ENCODE data around the gene TMED1. TPM values are rescaled to one million over a fixed set of nuclear protein-coding genes. Genes with fewer than 3 reads are reported as not detected.

Gene TMED1
- total RNA-seq, 4 donors from 2014 or later: 8.9 to 26.2 (median 20.4) TPM

DNA sequence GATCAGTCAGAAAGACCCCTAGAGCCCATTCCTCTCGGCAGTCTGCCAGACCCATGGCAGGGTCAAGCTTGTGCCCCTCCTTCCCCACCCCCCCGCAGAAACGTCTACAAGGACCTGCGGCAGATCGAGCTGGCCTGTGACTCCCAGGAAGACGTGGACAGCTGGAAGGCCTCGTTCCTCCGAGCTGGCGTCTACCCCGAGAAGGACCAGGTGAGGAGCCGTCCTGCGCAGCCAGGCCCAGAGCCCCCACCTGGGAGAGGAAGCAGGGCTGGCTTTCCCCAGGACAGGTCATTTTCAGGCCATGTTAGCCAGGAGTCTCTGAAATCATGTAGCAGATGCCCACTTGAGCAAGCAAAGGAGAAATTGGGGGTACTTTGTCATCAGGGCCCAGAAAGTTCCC lies 12.3 kb downstream of the TMED1 start:
- TF ChIP-seq, protein P1, sequence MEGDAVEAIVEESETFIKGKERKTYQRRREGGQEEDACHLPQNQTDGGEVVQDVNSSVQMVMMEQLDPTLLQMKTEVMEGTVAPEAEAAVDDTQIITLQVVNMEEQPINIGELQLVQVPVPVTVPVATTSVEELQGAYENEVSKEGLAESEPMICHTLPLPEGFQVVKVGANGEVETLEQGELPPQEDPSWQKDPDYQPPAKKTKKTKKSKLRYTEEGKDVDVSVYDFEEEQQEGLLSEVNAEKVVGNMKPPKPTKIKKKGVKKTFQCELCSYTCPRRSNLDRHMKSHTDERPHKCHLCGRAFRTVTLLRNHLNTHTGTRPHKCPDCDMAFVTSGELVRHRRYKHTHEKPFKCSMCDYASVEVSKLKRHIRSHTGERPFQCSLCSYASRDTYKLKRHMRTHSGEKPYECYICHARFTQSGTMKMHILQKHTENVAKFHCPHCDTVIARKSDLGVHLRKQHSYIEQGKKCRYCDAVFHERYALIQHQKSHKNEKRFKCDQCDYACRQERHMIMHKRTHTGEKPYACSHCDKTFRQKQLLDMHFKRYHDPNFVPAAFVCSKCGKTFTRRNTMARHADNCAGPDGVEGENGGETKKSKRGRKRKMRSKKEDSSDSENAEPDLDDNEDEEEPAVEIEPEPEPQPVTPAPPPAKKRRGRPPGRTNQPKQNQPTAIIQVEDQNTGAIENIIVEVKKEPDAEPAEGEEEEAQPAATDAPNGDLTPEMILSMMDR (IDR thresholded peaks at IDR 0.05): no peak
- no peak for TF ChIP-seq POLR2AphosphoS5 (IDR thresholded peaks at IDR 0.05)
- no peak for TF ChIP-seq EP300 (IDR thresholded peaks at IDR 0.05)
- TF ChIP-seq POLR2A (IDR thresholded peaks at IDR 0.05): no peak
- Histone ChIP-seq H3K27ac (no peak overlapping the region), H3K4me1 (no peaks in the 10 kb centered on the region), H3K27me3 (no peaks in the 10 kb centered on the region), H3K4me3 (no peak overlapping the region), H3K9me3 (no peaks in the 10 kb centered on the region), H3K36me3 (peaks cover 89% of the 10 kb centered on the region)
- no peak for DNase-seq (ENCODE audit: low spot score in 2 of 2)
- 96% methylated on average over 12 of the region's 12 CpGs for WGBS

DNA sequence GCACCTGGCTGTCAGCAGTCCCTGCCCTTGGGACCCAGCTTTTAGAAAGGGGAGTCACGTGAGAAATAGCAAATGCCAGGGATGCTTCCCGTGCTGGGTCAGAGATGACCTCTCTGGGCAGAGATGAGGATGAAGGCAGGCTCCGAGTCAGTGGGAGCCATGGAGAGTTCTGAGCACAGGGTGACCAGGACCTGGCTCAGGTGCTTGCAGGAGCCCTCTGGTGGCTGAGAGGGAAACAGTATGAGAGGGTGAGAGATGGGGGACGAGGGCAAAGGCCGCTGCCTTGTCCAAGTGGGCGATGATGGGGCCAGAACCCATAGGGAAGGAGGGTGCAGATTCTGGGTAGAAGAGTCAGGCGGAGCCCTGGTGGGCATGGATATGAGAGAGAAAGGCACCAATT lies 15.8 kb downstream of the TMED1 start:
- TF ChIP-seq POLR2AphosphoS5 (IDR thresholded peaks at IDR 0.05): no peak
- TF ChIP-seq POLR2A (IDR thresholded peaks at IDR 0.05): no peak
- no peak for TF ChIP-seq EP300 (IDR thresholded peaks at IDR 0.05)
- TF ChIP-seq, protein P1 (IDR thresholded peaks at IDR 0.05): no peak
- no peak overlapping the region for H3K4me3 ChIP-seq
- H3K27ac ChIP-seq: no peak overlapping the region
- 88% methylated on average over 7 of the region's 7 CpGs for WGBS
- H3K36me3 ChIP-seq: peaks cover 71% of the 10 kb centered on the region
- no peaks in the 10 kb centered on the region for H3K27me3 ChIP-seq
- no peak for DNase-seq (ENCODE audit: low spot score in 2 of 2)
- H3K4me1 ChIP-seq: peaks cover 14% of the 10 kb centered on the region
- no peaks in the 10 kb centered on the region for H3K9me3 ChIP-seq

GRCh38 chr19:10819124-10820060 lies 16.6 kb downstream of the TMED1 start:
- no peak overlapping the region for H3K27ac ChIP-seq
- no peak overlapping the region for H3K4me3 ChIP-seq
- H3K9me3 ChIP-seq: no peaks in the 10 kb centered on the region
- WGBS: 94% methylated on average over 26 of the region's 27 CpGs
- H3K4me1 ChIP-seq: peaks cover 14% of the 10 kb centered on the region
- DNase-seq (ENCODE audit: low spot score in 2 of 2): no peak
- TF ChIP-seq POLR2AphosphoS5 (IDR thresholded peaks at IDR 0.05): no peak
- TF ChIP-seq POLR2A (IDR thresholded peaks at IDR 0.05): no peak
- no peak for TF ChIP-seq EP300 (IDR thresholded peaks at IDR 0.05)
- H3K36me3 ChIP-seq: peaks cover 71% of the 10 kb centered on the region
- no peaks in the 10 kb centered on the region for H3K27me3 ChIP-seq

- 74% methylated on average over 10 of the region's 19 CpGs for WGBS
- peak overlapping the region; percentile 46 for H3K4me3 ChIP-seq
- peak overlapping the region; percentile 83 for H3K27ac ChIP-seq
- TF ChIP-seq EP300 (IDR thresholded peaks at IDR 0.05): no peak
- TF ChIP-seq POLR2AphosphoS5 (IDR thresholded peaks at IDR 0.05): no peak
- TF ChIP-seq, protein P1 (IDR thresholded peaks at IDR 0.05): no peak
- TF ChIP-seq POLR2A (IDR thresholded peaks at IDR 0.05): no peak
- H3K27me3 ChIP-seq: no peaks in the 10 kb centered on the region
- no peak for DNase-seq (ENCODE audit: low spot score in 2 of 2)
- H3K36me3 ChIP-seq: peaks cover 71% of the 10 kb centered on the region
- peaks cover 14% of the 10 kb centered on the region for H3K4me1 ChIP-seq
- no peaks in the 10 kb centered on the region for H3K9me3 ChIP-seq
These were observed 17.5 kb downstream of the TMED1 start for GRCh38 chr19:10818301-10819123.

DNA sequence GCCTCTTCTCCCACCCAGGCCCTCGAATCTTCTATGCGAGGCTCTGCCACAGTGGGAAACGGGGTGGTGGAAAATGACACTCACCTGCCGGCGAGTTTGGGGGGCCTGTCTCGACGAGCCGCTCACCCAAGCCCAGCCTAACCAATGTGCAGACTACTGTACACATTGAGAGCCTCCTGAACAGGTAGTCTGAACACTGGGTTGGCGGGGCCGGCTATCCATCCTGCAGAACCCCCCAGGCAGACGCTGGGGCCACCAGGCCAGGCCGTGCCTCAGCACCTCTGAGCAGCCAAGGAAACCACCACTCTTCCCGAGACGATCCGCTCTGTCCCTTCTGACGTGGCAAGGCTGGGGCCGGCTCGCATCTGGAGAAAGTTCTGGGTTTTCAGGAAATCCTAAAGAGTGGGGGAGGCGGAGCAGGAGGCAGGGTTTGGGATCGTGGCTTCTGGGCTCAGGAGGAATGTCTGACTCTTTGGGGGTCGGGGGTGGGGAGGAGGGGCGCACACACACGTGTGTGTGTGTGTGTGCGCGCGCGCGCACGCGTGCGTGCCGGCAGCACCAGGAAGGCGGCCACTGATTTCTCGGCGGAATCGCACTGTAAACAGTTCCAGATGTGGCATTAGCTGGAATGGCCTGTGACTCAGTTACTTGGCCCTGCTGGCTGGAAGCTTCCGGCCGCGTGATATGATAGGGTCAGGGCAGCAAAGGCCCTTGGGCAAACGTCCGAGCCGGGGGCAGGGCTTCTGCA lies 18.5 kb downstream of the TMED1 start:
- Histone ChIP-seq H3K4me3 (peak overlapping the region; percentile 46), H3K36me3 (peaks cover 72% of the 10 kb centered on the region), H3K4me1 (peaks cover 18% of the 10 kb centered on the region), H3K27ac (peak overlapping the region; percentile 83), H3K27me3 (no peaks in the 10 kb centered on the region), H3K9me3 (no peaks in the 10 kb centered on the region)
- TF ChIP-seq POLR2A (IDR thresholded peaks at IDR 0.05) (no peak), EP300 (IDR thresholded peaks at IDR 0.05) (no peak), POLR2AphosphoS5 (IDR thresholded peaks at IDR 0.05) (peak in 1 of 3 donors; percentile 59)
- TF ChIP-seq, protein P1 (IDR thresholded peaks at IDR 0.05): no peak
- DNase-seq (ENCODE audit: low spot score in 2 of 2): peak in 1 of 2 donors; percentile 88
- WGBS: 69% methylated on average over 24 of the region's 42 CpGs
